Measurements from ENCODE around the gene SPNS2. TPM values are rescaled to one million over a fixed set of nuclear protein-coding genes. Genes with fewer than 3 reads are reported as not detected.
A peak's percentile ranks its signal among the peaks of the same experiment; 100 is the strongest.

The SPNS2 gene
- polyA plus RNA-seq, 1 donor (not counting 4 experiments of a cell fraction or from before 2014, with no cell fraction given) = 0.10 TPM

GRCh38 chr17:4482338-4483011 is 16.2 kb upstream of the SPNS2 start:
- Histone ChIP-seq H3K4me3 (ENCODE audit: control insufficient read depth in 2 of 3, extremely low read depth in 1 of 3, insufficient read depth in 2 of 3, low read depth in 1 of 3, low read length in 3 of 3) (peak overlapping the region in 1 of 3 experiments; percentile 44), H4K20me1 (ENCODE audit: control insufficient read depth, extremely low read depth, insufficient read depth, low read length) (no peaks in the 10 kb centered on the region), H3K4me1 (ENCODE audit: control insufficient read depth, extremely low read depth, insufficient read depth, low read length) (peaks cover 17% of the 10 kb centered on the region), H3K9me3 (ENCODE audit: control insufficient read depth, low read depth, low read length) (no peaks in the 10 kb centered on the region), H3K79me2 (ENCODE audit: control insufficient read depth, insufficient read depth, low read length) (no peaks in the 10 kb centered on the region), H3K36me3 (ENCODE audit: control insufficient read depth in 2 of 2, extremely low read depth in 1 of 2, insufficient read depth in 2 of 2, low read length in 2 of 2) (no peaks in the 10 kb centered on the region), H3K4me2 (ENCODE audit: control insufficient read depth, extremely low read depth, insufficient read depth, low read depth, low read length) (peak overlapping the region; percentile 75), H3K9ac (ENCODE audit: control insufficient read depth, extremely low read depth, insufficient read depth, low read length) (peak overlapping the region; percentile 45), H3K9me1 (ENCODE audit: control insufficient read depth, extremely low read depth, insufficient read depth, low read length) (no peaks in the 10 kb centered on the region), H2AFZ (ENCODE audit: control insufficient read depth, low read length) (no peak overlapping the region), H3K27ac (ENCODE audit: control insufficient read depth, insufficient read depth, low read length) (peak overlapping the region; percentile 48), H3K27me3 (ENCODE audit: control insufficient read depth, extremely low read depth, insufficient read depth, low read length) (no peaks in the 10 kb centered on the region)
- FAIRE-seq (no peak), DNase-seq (ENCODE audit: low read depth, low spot score) (no peak)
- dilution Hi-C loops (cut with MboI; ENCODE audit: extremely low pct_ligation_motif_present, low sequenced_read_pairs) = no loop called here
- TF ChIP-seq EZH2 (IDR thresholded peaks at IDR 0.05; ENCODE audit: low read length) = no peak
- no peak for TF ChIP-seq CTCF (optimal IDR thresholded peaks at IDR 0.05 in 1 of 3, IDR thresholded peaks at IDR 0.05 in 1 of 3, conservative IDR thresholded peaks at IDR 0.05 in 1 of 3; ENCODE audit: extremely low read depth in 1 of 3, insufficient read depth in 2 of 3, low read length in 3 of 3)

- Histone ChIP-seq H4K20me1 (ENCODE audit: control insufficient read depth, extremely low read depth, insufficient read depth, low read length) (no peaks in the 10 kb centered on the region), H2AFZ (ENCODE audit: control insufficient read depth, low read length) (no peak overlapping the region), H3K9me3 (ENCODE audit: control insufficient read depth, low read depth, low read length) (no peaks in the 10 kb centered on the region), H3K4me1 (ENCODE audit: control insufficient read depth, extremely low read depth, insufficient read depth, low read length) (peaks cover 17% of the 10 kb centered on the region), H3K36me3 (ENCODE audit: control insufficient read depth in 2 of 2, extremely low read depth in 1 of 2, insufficient read depth in 2 of 2, low read length in 2 of 2) (no peaks in the 10 kb centered on the region), H3K4me3 (ENCODE audit: control insufficient read depth in 2 of 3, extremely low read depth in 1 of 3, insufficient read depth in 2 of 3, low read depth in 1 of 3, low read length in 3 of 3) (peak overlapping the region; percentile 8 to 44 (median 36)), H3K27me3 (ENCODE audit: control insufficient read depth, extremely low read depth, insufficient read depth, low read length) (no peaks in the 10 kb centered on the region), H3K9me1 (ENCODE audit: control insufficient read depth, extremely low read depth, insufficient read depth, low read length) (no peaks in the 10 kb centered on the region), H3K79me2 (ENCODE audit: control insufficient read depth, insufficient read depth, low read length) (no peaks in the 10 kb centered on the region), H3K4me2 (ENCODE audit: control insufficient read depth, extremely low read depth, insufficient read depth, low read depth, low read length) (peak overlapping the region; percentile 75), H3K9ac (ENCODE audit: control insufficient read depth, extremely low read depth, insufficient read depth, low read length) (peak overlapping the region; percentile 45), H3K27ac (ENCODE audit: control insufficient read depth, insufficient read depth, low read length) (peak overlapping the region; percentile 48)
- no peak for TF ChIP-seq EZH2 (IDR thresholded peaks at IDR 0.05; ENCODE audit: low read length)
- no peak for TF ChIP-seq CTCF (optimal IDR thresholded peaks at IDR 0.05 in 1 of 3, IDR thresholded peaks at IDR 0.05 in 1 of 3, conservative IDR thresholded peaks at IDR 0.05 in 1 of 3; ENCODE audit: extremely low read depth in 1 of 3, insufficient read depth in 2 of 3, low read length in 3 of 3)
- DNase-seq (ENCODE audit: low read depth, low spot score) = no peak
- peak; percentile 99 for FAIRE-seq
- dilution Hi-C loops (cut with MboI; ENCODE audit: extremely low pct_ligation_motif_present, low sequenced_read_pairs) = no loop called here
Observed at GRCh38 chr17:4483012-4483840, 15.5 kb upstream of the SPNS2 start.
